ENCODE measurements around the gene CIB4.

The CIB4 gene

GRCh38 chr2:26599387-26599786, 41.8 kb downstream of the CIB4 start:
- H3K4me3 ChIP-seq (ENCODE audit: low read depth, low read length), result no peak overlapping the region
- DNase-seq (ENCODE audit: low read depth), result no peak
- no peak for TF ChIP-seq CTCF (IDR thresholded peaks at IDR 0.05; ENCODE audit: insufficient read depth, low read depth, low read length, missing control alignments)

- no peak for TF ChIP-seq CTCF (IDR thresholded peaks at IDR 0.05; ENCODE audit: insufficient read depth, low read depth, low read length, missing control alignments)
- DNase-seq (ENCODE audit: low read depth), result no peak
- H3K4me3 ChIP-seq (ENCODE audit: low read depth, low read length), result no peak overlapping the region
These were observed 42.2 kb downstream of the CIB4 start for GRCh38 chr2:26598996-26599373.

- no peak for TF ChIP-seq CTCF (IDR thresholded peaks at IDR 0.05; ENCODE audit: insufficient read depth, low read depth, low read length, missing control alignments)
- no peak for DNase-seq (ENCODE audit: low read depth)
- no peak overlapping the region for H3K4me3 ChIP-seq (ENCODE audit: low read depth, low read length)
These were observed 42.7 kb downstream of the CIB4 start for GRCh38 chr2:26598336-26598995.

GRCh38 chr2:26597197-26597596, 44.0 kb downstream of the CIB4 start:
- no peak overlapping the region for H3K4me3 ChIP-seq (ENCODE audit: low read depth, low read length)
- DNase-seq (ENCODE audit: low read depth), result no peak
- TF ChIP-seq CTCF (IDR thresholded peaks at IDR 0.05; ENCODE audit: insufficient read depth, low read depth, low read length, missing control alignments), result no peak

- no peak overlapping the region for H3K4me3 ChIP-seq (ENCODE audit: low read depth, low read length)
- TF ChIP-seq CTCF (IDR thresholded peaks at IDR 0.05; ENCODE audit: insufficient read depth, low read depth, low read length, missing control alignments), result no peak
- no peak for DNase-seq (ENCODE audit: low read depth)
These were observed 46.0 kb downstream of the CIB4 start for GRCh38 chr2:26595146-26595545.

- DNase-seq (ENCODE audit: low read depth), result peak; percentile 39
- H3K4me3 ChIP-seq (ENCODE audit: low read depth, low read length), result no peak overlapping the region
- no peak for TF ChIP-seq CTCF (IDR thresholded peaks at IDR 0.05; ENCODE audit: insufficient read depth, low read depth, low read length, missing control alignments)
These were observed 49.3 kb downstream of the CIB4 start for GRCh38 chr2:26591619-26592505.
